ENCODE results near the gene ITIH1.

ITIH1 gene

GRCh38 chr3:52790337-52790736, 12.9 kb downstream of the ITIH1 start:
- no peak for DNase-seq

- no peak for DNase-seq
These were observed 13.3 kb downstream of the ITIH1 start for GRCh38 chr3:52790741-52791140.

- no peak for DNase-seq
These were observed 14.0 kb downstream of the ITIH1 start for GRCh38 chr3:52791366-52791765.

GRCh38 chr3:52791928-52792327, 14.5 kb downstream of the ITIH1 start:
- DNase-seq, result no peak

- no peak for DNase-seq
These were observed 15.0 kb downstream of the ITIH1 start for GRCh38 chr3:52792413-52792812.

- DNase-seq, result no peak
These were observed 15.7 kb downstream of the ITIH1 start for GRCh38 chr3:52792961-52793695.

- no peak for DNase-seq
These were observed 16.6 kb downstream of the ITIH1 start for GRCh38 chr3:52793702-52794611.

DNA sequence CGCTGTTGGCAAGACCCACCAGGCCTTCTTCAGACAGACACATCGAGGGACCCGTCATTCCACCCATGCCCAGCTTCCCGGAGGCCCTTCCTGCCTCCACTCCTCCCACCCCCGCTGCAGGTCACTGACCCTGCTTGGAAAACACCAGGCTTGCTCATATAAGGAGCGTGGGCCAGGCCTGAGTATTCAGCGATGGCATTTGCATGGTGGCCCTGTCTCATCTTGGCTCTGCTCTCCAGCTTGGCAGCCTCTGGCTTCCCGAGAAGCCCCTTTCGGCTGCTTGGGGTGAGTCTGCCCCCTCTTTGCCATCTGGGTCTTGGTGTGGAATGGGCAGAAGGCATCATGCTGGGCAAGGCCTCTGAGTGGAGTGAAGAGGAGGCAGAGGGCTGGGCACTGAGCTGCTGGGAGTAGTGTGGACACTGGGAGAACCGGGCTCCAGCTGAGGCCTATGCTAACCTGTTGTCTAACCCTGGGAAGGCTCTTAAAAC, 17.3 kb downstream of the ITIH1 start, which contains the start of gene ITIH3:
Gene ITIH3, plus strand, starts transcription at position 185 of the 488 bp plus-strand sequence. Its CDS starts 8 bp downstream, at position 193.
- DNase-seq, result no peak

DNA sequence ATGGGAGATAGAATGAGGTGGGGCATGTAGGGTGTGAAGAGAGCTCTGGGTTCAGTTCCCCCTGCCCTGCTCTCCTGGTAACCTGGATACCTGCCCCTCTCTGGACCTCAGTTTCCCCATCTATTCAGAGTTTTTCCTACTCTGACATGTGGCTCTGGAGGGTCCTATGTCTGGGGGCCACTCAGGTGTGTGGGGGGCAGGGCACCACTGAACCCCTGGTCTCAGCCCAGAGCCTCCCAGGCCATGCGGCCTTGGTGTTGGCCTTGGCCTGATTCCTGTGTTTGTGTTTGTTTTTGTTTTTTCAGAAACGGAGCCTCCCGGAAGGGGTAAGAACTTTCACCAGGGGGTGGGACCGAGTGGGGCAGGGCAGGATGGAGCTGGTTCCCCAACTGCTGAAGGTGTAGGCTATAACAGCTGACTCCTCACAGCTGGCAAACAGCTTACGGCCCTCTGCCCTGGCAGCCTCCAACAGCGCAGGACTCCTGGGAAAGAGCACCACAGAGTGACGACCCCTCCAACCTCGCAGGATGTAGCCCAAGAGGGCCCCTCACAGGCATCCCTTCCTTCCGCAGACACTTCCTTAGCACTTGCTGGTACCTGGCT, 18.0 kb downstream of the ITIH1 start:
- no peak for DNase-seq

GRCh38 chr3:52796411-52796810, 19.0 kb downstream of the ITIH1 start:
- no peak for DNase-seq

DNA sequence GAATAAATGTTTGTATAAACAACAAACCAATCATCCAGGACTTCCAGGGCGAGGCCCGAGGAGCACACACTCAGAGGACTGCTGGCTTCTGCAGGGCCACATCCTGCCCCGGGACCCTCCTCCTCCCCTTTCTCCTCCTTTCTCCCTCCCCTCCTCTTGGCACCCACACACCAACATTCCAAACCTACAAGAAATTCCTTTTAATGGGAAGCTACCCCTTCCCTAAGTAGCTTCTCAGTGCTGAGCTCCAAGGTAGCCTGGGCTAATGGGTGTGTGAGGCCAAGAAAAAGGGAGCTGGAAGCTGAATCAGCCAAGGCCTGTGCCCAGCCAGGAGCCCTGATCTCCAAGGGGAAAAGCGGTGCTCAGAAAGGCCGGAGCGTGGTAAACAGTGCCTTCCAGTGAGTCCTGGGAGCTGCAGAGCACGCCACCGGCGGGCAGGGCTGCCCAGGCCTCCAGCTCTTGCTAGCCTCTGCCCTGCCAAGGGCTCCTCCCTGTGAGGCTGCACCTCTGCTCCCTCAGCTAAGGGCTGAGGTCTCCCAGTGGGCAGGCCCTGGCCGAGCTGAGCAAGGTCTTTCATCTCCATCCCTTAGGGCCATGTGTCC, 21.1 kb downstream of the ITIH1 start:
- no peak for DNase-seq

DNA sequence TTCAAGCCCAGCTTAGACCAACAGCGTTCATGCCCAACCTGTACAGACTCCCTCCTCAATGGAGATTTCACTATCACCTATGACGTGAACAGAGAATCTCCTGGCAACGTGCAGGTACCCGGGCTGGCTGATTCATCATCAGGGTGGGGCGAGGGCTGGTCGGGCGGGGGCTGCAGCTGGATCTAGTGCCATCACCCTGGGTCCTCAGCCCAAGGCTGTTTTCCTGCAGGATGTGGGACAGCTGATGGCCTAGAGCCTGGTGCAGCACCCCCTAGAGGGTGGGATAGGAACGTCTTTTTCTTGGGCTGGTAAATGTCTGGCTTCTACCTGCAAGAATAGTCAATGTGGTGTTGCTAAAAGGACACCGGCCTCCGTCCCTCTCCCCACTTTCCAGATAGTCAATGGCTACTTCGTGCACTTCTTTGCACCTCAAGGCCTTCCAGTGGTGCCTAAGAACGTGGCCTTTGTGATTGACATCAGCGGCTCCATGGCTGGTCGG, 21.6 kb downstream of the ITIH1 start:
- DNase-seq, result no peak

GRCh38 chr3:52800079-52800478, 22.7 kb downstream of the ITIH1 start:
- no peak for DNase-seq

DNA sequence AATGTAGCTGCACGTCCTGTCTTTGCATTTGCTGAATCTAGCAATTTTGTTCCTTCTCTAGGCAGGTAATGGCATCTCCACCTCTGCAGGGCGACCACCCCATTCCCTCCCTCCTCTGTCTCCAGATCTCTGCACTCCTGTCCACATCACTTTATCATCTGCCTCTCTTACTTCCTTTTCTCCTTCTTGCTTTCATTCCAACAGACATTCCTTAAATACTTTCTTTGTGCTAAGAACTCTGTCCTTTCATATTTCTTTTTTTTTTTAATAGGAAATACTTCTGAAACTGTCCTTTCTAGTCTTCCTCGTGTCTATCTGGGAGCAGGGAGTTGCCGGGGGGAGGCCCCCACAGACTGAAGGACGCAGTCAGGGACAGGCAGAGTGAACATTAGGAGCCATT, 24.4 kb downstream of the ITIH1 start:
- no peak for DNase-seq

GRCh38 chr3:52805270-52806039, 28.1 kb downstream of the ITIH1 start:
- DNase-seq, result no peak

DNA sequence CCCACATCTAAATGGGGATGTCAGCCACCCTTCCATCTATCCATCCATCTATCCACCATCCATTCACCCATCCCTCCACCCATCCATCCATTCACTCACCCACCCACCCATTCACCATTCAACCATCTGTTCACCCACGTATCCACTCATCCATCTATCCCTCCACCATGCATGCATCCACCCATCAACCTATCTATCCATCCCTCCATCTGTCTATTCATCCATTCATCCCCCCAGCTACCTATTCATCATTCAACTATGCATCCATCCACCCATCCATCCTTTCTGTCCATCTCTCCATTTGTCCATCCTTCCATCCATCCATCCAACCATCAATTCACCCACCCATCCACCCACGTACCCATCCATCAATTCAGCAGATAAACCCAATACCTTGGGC, 31.8 kb downstream of the ITIH1 start:
- DNase-seq, result no peak

DNA sequence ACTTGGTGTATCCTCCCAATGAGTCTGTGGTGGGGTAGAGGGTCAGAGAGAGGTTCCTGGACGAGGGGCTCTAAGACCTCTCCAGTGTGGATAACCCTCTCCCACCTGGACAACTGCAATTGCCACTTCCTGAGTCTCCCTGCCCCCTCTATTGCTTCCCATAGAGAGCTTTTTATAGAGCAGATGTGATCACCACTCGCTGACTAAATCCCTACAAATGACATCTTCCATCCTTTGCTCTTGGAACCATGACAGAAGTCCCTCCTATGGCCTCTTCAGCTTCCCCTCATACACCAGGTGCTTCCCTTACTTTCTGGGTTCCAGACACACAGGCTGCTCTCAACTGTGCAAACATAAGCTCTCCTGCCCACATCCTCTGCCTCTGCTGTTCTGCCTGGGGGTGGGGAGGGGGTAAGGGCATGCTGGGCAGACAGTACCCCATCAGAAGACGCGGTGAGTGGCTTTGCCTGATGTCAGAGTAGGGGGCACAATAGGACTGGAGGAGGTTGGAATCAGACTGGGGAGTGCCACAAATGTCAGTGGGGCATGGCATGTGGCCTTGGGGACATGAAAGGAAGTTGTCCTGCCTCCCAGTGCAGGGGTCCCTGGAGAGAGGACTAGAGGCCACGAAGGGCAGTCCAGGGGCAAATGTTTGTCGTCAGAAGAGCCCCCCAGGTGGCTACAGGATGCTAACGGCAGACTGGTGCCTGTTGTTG, 32.4 kb downstream of the ITIH1 start:
- DNase-seq, result no peak

- DNase-seq, result no peak
These were observed 33.5 kb downstream of the ITIH1 start for GRCh38 chr3:52810923-52811322.

DNA sequence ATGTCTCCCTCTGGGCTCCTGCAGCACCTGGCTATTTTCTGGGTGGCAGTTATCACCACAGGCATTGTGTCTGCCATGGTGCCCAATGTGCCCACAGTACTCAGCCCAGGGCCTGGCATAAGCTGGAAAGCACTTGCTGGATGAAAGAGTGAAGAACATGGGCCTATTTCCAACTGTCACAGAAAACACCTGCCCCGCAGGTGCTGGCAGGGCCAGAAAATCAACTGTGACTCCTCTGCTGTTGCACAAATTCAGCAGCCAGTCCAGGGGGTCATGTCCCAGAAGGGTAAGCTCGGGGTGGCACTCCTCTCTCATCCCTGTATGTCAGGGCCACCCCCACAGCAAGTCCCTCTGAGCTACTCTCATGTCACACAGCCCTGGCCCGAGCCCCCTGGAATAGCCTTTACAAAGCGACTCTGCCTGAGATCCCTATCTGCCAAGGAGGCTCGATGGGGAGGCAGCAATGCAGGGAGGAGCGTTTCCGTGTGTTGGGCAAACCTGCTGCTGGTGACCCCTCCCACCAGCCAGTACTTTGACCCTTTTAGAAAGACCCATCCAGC, 34.1 kb downstream of the ITIH1 start:
- no peak for DNase-seq

DNA sequence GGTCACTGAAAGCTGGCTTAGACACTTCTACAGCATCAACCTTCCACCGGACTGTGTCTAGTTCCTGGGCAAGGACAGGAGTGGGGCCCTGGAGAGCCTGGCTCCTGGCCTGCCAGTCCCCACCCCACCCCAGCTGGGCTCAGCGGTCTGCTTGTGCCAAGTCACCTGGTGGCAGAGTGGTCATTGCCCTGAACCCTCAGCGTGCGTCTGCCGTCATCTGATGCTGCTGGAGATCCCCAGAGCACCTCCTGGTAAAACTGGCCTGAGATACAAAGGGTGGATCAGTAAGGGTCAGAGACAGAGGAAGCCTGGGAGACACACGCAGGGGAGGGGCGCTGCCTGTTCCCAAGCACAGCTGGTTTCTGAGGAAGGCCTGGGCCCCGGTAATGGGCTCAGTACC, 36.4 kb downstream of the ITIH1 start:
- DNase-seq, result no peak
